ENCODE results near the gene SYNPR. TPM values are rescaled to one million over a fixed set of nuclear protein-coding genes. Genes with fewer than 3 reads are reported as not detected.

SYNPR gene
- polyA plus RNA-seq, 1 donor from 2014 or later: 2.0 TPM

DNA sequence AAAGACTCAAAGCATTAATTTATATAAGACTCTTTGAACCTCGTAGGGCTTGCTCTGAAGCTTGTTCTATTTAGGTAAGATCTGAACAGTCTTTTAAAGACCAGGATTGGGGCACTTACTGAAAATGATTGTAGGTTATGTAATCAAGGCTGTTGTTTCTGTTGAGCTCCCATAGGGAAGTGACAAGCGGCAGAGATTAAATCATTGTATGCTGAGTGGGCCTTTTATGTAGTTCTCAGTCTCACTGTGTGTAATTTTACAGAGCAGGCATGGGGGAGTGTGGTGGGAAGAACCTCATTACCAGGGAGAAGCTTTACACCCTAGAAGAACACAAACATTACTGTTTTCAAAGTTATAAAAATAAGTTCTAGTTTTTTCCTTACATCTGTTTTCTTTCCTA is 214.4 kb downstream of the SYNPR start:
- H3K27ac ChIP-seq (ENCODE audit: low read length): no peak overlapping the region
- no peak overlapping the region for H3K4me2 ChIP-seq (ENCODE audit: low read length)
- H2AFZ ChIP-seq (ENCODE audit: low read depth, low read length): no peak overlapping the region
- H3K79me2 ChIP-seq (replicated peaks; ENCODE audit: insufficient read depth, low read length): no peaks in the 10 kb centered on the region
- no peaks in the 10 kb centered on the region for H3K27me3 ChIP-seq (ENCODE audit: insufficient read depth, low read depth, low read length)
- H3K4me3 ChIP-seq (ENCODE audit: low read length): no peak overlapping the region
- peaks cover 3% of the 10 kb centered on the region for H3F3A ChIP-seq (ENCODE audit: insufficient read depth, low read length, poor library complexity, severe bottlenecking)
- no peaks in the 10 kb centered on the region for H3K36me3 ChIP-seq (ENCODE audit: insufficient read depth, low read length)
- H3K9me3 ChIP-seq (ENCODE audit: low read length): no peaks in the 10 kb centered on the region
- H3K9ac ChIP-seq (ENCODE audit: low read length): no peak overlapping the region
- no peaks in the 10 kb centered on the region for H4K20me1 ChIP-seq (ENCODE audit: insufficient read depth)
- no peaks in the 10 kb centered on the region for H3K9me2 ChIP-seq (ENCODE audit: insufficient read depth, low read length)
- TF ChIP-seq MXI1 (conservative IDR thresholded peaks at IDR 0.05; ENCODE audit: poor library complexity, severe bottlenecking): no peak
- TF ChIP-seq RAD21 (conservative IDR thresholded peaks at IDR 0.05): no peak
- TF ChIP-seq, protein P1, sequence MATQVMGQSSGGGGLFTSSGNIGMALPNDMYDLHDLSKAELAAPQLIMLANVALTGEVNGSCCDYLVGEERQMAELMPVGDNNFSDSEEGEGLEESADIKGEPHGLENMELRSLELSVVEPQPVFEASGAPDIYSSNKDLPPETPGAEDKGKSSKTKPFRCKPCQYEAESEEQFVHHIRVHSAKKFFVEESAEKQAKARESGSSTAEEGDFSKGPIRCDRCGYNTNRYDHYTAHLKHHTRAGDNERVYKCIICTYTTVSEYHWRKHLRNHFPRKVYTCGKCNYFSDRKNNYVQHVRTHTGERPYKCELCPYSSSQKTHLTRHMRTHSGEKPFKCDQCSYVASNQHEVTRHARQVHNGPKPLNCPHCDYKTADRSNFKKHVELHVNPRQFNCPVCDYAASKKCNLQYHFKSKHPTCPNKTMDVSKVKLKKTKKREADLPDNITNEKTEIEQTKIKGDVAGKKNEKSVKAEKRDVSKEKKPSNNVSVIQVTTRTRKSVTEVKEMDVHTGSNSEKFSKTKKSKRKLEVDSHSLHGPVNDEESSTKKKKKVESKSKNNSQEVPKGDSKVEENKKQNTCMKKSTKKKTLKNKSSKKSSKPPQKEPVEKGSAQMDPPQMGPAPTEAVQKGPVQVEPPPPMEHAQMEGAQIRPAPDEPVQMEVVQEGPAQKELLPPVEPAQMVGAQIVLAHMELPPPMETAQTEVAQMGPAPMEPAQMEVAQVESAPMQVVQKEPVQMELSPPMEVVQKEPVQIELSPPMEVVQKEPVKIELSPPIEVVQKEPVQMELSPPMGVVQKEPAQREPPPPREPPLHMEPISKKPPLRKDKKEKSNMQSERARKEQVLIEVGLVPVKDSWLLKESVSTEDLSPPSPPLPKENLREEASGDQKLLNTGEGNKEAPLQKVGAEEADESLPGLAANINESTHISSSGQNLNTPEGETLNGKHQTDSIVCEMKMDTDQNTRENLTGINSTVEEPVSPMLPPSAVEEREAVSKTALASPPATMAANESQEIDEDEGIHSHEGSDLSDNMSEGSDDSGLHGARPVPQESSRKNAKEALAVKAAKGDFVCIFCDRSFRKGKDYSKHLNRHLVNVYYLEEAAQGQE (IDR thresholded peaks at IDR 0.05; ENCODE audit: borderline replicate concordance): no peak
- TF ChIP-seq SMC3 (conservative IDR thresholded peaks at IDR 0.05; ENCODE audit: poor library complexity): no peak
- TF ChIP-seq, protein P2, sequence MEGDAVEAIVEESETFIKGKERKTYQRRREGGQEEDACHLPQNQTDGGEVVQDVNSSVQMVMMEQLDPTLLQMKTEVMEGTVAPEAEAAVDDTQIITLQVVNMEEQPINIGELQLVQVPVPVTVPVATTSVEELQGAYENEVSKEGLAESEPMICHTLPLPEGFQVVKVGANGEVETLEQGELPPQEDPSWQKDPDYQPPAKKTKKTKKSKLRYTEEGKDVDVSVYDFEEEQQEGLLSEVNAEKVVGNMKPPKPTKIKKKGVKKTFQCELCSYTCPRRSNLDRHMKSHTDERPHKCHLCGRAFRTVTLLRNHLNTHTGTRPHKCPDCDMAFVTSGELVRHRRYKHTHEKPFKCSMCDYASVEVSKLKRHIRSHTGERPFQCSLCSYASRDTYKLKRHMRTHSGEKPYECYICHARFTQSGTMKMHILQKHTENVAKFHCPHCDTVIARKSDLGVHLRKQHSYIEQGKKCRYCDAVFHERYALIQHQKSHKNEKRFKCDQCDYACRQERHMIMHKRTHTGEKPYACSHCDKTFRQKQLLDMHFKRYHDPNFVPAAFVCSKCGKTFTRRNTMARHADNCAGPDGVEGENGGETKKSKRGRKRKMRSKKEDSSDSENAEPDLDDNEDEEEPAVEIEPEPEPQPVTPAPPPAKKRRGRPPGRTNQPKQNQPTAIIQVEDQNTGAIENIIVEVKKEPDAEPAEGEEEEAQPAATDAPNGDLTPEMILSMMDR (IDR thresholded peaks at IDR 0.05; ENCODE audit: poor library complexity, severe bottlenecking): no peak
- no peak for TF ChIP-seq EZH2 (IDR thresholded peaks at IDR 0.05; ENCODE audit: borderline replicate concordance, insufficient read depth, low read length, poor library complexity, severe bottlenecking)
- TF ChIP-seq POLR2AphosphoS5 (IDR thresholded peaks at IDR 0.05): no peak
- TF ChIP-seq TAF1 (IDR thresholded peaks at IDR 0.05; ENCODE audit: low read depth): no peak
- TF ChIP-seq EP300 (conservative IDR thresholded peaks at IDR 0.05; ENCODE audit: poor library complexity, severe bottlenecking): no peak

DNA sequence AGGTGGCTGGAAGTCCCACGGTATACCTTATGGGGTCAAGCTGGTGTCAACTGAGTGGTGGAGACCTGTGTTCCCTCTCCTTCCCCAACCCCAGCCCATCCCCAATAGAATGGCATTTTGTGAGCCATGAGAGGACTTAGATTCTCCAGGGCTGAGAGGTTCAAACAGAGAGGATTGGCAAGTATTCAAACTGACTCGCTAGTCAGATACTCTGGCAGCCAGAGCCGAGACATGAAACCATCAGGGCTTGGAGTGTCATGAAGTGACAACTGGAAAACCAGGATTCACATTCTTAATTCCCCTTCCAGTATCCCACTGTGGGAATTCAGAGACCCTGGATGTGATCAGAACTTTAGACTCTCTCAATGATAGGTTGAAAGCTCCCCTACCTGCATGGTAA is 215.0 kb downstream of the SYNPR start:
- Histone ChIP-seq H3K27me3 (ENCODE audit: insufficient read depth, low read depth, low read length) (no peaks in the 10 kb centered on the region), H2AFZ (ENCODE audit: low read depth, low read length) (no peak overlapping the region), H3F3A (ENCODE audit: insufficient read depth, low read length, poor library complexity, severe bottlenecking) (peaks cover 3% of the 10 kb centered on the region), H3K36me3 (ENCODE audit: insufficient read depth, low read length) (no peaks in the 10 kb centered on the region), H3K9me3 (ENCODE audit: low read length) (no peaks in the 10 kb centered on the region), H3K4me3 (ENCODE audit: low read length) (no peak overlapping the region), H3K9me2 (ENCODE audit: insufficient read depth, low read length) (no peaks in the 10 kb centered on the region), H3K9ac (ENCODE audit: low read length) (no peak overlapping the region), H3K79me2 (replicated peaks; ENCODE audit: insufficient read depth, low read length) (no peaks in the 10 kb centered on the region), H4K20me1 (ENCODE audit: insufficient read depth) (no peaks in the 10 kb centered on the region), H3K27ac (ENCODE audit: low read length) (no peak overlapping the region), H3K4me2 (ENCODE audit: low read length) (no peak overlapping the region)
- no peak for TF ChIP-seq POLR2AphosphoS5 (IDR thresholded peaks at IDR 0.05)
- TF ChIP-seq MXI1 (conservative IDR thresholded peaks at IDR 0.05; ENCODE audit: poor library complexity, severe bottlenecking): no peak
- no peak for TF ChIP-seq EP300 (conservative IDR thresholded peaks at IDR 0.05; ENCODE audit: poor library complexity, severe bottlenecking)
- no peak for TF ChIP-seq TAF1 (IDR thresholded peaks at IDR 0.05; ENCODE audit: low read depth)
